A549 treated with GW870086 at 1 μM for 4 hours (cell line): ENCODE results near the gene GJA3. TPM values are rescaled to one million over a fixed set of nuclear protein-coding genes. Genes with fewer than 3 reads are reported as not detected.

Experiments used
- total RNA-seq: library from RNA; stranded (reverse); fragments of 200-300 nt; extraction: Qiagen RNA extraction; gene quantifications from 5 replicates; pipeline ENCODE4 v1.2.3, GENCODE V29; 2022; ENCODE audit warnings: low read depth

Gene GJA3
- total RNA-seq = 0.75 to 1.2 TPM (median 1.1 TPM) in 5 replicates

DNA sequence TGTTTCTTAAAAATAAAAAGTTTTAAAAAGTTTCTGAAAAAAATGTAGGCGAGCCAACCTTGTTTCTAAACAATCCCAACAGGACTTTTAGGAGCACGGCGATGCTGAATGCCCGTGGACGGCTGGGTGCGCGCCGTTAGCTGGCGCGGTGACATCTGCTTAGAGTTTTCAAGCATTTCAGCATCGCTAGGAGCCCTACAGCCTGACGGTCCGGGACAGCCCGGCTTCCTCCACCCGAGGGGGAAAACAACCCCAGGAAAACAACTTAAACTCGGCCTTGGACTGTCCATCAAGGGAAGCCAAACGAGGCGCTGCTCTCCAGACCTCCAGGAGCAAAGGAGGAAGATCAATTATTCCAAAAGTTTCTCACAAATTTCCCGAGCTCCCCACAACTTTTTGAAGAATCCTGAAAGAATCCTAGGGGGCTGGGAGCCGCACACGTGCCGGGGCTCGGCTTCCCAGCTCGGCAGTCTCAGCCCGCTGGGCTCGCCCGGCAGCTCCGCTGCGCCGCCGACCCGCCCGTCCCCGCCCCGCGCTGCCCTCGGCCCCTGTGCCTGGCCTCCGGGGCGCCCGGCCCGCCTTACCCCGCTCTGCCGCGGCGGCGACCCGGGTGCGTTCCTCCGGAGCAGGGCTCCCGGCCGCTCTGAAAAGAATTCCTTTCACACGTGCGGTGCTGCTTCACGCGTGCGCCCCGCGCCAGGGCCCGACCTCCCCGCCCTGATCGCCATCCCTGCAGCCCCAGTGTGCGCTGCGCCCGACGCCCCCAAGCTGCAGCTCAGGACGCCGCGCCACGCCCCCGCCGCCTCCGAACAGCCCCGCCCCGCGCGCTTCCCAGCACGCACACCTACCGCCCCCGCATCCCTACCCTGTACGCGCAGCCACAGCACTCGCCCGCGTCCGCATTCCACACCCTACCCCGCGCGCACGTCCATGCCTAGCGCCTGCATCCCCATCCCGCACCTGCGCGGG is at the start of gene GJA3:
Gene GJA3, minus strand, starts transcription at position 747 of the 969 bp plus-strand sequence. CDS start 17,764 bp downstream, outside the sequence.

GRCh38 chr13:20192836-20193161 is 31.9 kb upstream of the GJA3 start, which contains the start of gene GJB2:
Gene GJB2 (minus strand): TSS chr13:20192938. CDS start chr13:20189581, 3,357 bp downstream.

Other genes with a start within 250 kb of the GJA3 start
- 17.1 to 22.6 TPM (median 19.2 TPM) in 5 replicates for gene ZMYM2, start 202.3 kb downstream of the GJA3 start, total RNA-seq
- gene GJB2, start 31.9 kb upstream of the GJA3 start, total RNA-seq = 0.62 to 1.00 TPM (median 0.86 TPM) in 5 replicates
- gene GJB6, start 71.3 kb upstream of the GJA3 start, total RNA-seq = not detected in 5 replicates